HG02870 (cell line): ENCODE measurements around the gene OR51G2.
"Not testable (repeated sequence)": the region's sequence is repeated elsewhere in the genome, so short reads cannot be mapped to it uniquely, and the experiment has no call there.

ENCODE experiments used
- ATAC-seq: cut with Tn5 transposase; IDR thresholded peaks from one replicate; pipeline ENCODE4 v1.9.1; 2021; ENCODE audit warnings: mild to moderate bottlenecking, moderate library complexity; ENCODE audit not compliant: unreplicated experiment

Gene OR51G2

GRCh38 chr11:4919250-4919649, at the start of gene OR51G2:
OR51G2 (minus strand) TSS chr11:4919350; CDS start chr11:4915663, 3,687 bp downstream.
- ATAC-seq: no peak

GRCh38 chr11:4962816-4963215, 43.7 kb upstream of the OR51G2 start:
- ATAC-seq: no peak

- ATAC-seq: no peak
These were observed 41.7 kb upstream of the OR51G2 start for GRCh38 chr11:4960877-4961276.

GRCh38 chr11:4957396-4957795, 38.2 kb upstream of the OR51G2 start:
- no peak for ATAC-seq

- ATAC-seq: not testable (repeated sequence)
These were observed 36.5 kb upstream of the OR51G2 start, which contains the start of gene OR51A2 for GRCh38 chr11:4955613-4956012. OR51A2 (minus strand) TSS chr11:4955713; CDS start chr11:4955713, 0 bp downstream.

GRCh38 chr11:4947505-4947904, 28.4 kb upstream of the OR51G2 start, which contains the start of gene OR51A4:
OR51A4 (minus strand) TSS chr11:4947605; CDS start chr11:4947100, 505 bp downstream.
- ATAC-seq: no peak

GRCh38 chr11:4936745-4937144, 17.6 kb upstream of the OR51G2 start:
- no peak for ATAC-seq

GRCh38 chr11:4932751-4933150, 13.6 kb upstream of the OR51G2 start:
- no peak for ATAC-seq

GRCh38 chr11:4926608-4927007, 7.5 kb upstream of the OR51G2 start:
- ATAC-seq: no peak

- ATAC-seq: no peak
These were observed 5.1 kb upstream of the OR51G2 start, which contains the start of gene OR51G1 for GRCh38 chr11:4924239-4924638. OR51G1 (minus strand) TSS chr11:4924339; CDS start chr11:4924339, 0 bp downstream.

- ATAC-seq: no peak
These were observed 3.2 kb upstream of the OR51G2 start for GRCh38 chr11:4922304-4922703.

- no peak for ATAC-seq
These were observed 2.6 kb upstream of the OR51G2 start for GRCh38 chr11:4921796-4922195.

GRCh38 chr11:4916581-4916980, 2.6 kb downstream of the OR51G2 start:
- ATAC-seq: no peak

- ATAC-seq: no peak
These were observed 15.7 kb downstream of the OR51G2 start, which contains the start of gene OR51A7 for GRCh38 chr11:4903484-4903883. OR51A7 (plus strand) TSS chr11:4903783; CDS start chr11:4907370, 3,587 bp downstream.

GRCh38 chr11:4891996-4892640, 27.0 kb downstream of the OR51G2 start:
- no peak for ATAC-seq

- no peak for ATAC-seq
These were observed 28.9 kb downstream of the OR51G2 start for GRCh38 chr11:4890279-4890678.

GRCh38 chr11:4887591-4887990, 31.6 kb downstream of the OR51G2 start:
- no peak for ATAC-seq

- no peak for ATAC-seq
These were observed 33.0 kb downstream of the OR51G2 start for GRCh38 chr11:4886186-4886585.

GRCh38 chr11:4884361-4884760, 34.8 kb downstream of the OR51G2 start:
- ATAC-seq: no peak

- ATAC-seq: no peak
These were observed 36.6 kb downstream of the OR51G2 start for GRCh38 chr11:4882543-4882942.

GRCh38 chr11:4881860-4882500, 37.2 kb downstream of the OR51G2 start, which contains the start of gene OR51T1:
OR51T1 (plus strand) TSS chr11:4881900; CDS start chr11:4881900, 0 bp downstream.
- no peak for ATAC-seq

GRCh38 chr11:4881188-4881587, 38.0 kb downstream of the OR51G2 start:
- ATAC-seq: no peak
